HEK293 (cell line): ENCODE data around the gene PRM1.

Experiments
- CTCF ChIA-PET: fragments of 350-600 bp; formaldehyde crosslinking; extraction: SDS; loops from one replicate; lab custom pipeline; 2021; ENCODE audit warnings: antibody characterized with exemption; lab: Yijun Ruan, JAX
- POLR2A ChIA-PET: fragments of 300-600 bp; formaldehyde crosslinking; extraction: SDS; loops from one replicate; lab custom pipeline; 2020; ENCODE audit warnings: antibody characterized with exemption, inconsistent platforms; lab: Yijun Ruan, JAX
- H3K27ac ChIP-seq: fragments of 200-500 bp; sonication (Bioruptor generic); 2 replicates; pipeline ENCODE4 v1.5.1; 2014; ENCODE audit warnings: low read depth, low read length, control low read depth, inconsistent platforms; ENCODE audit errors: extremely low read depth
- H3K36me3 ChIP-seq, 2 experiments: fragments of 200-500 bp in 1 of 2; sonication (Bioruptor generic) in 1 of 2; 1 replicate in 1 of 2; 2 replicates in 1 of 2; pipeline ENCODE4 v1.5.1; 2014 to 2017; ENCODE audit warnings: inconsistent platforms in 2 of 2, low read length in 2 of 2; ENCODE audit not compliant: control insufficient read depth in 2 of 2, insufficient read depth in 1 of 2
- H3K4me1 ChIP-seq: fragments of 200-500 bp; sonication (Bioruptor generic); 2 replicates; pipeline ENCODE4 v1.5.1; 2014; ENCODE audit warnings: mild to moderate bottlenecking, low read length, inconsistent platforms; ENCODE audit not compliant: control insufficient read depth, insufficient read depth
- H3K4me3 ChIP-seq: 2 replicates; pipeline ENCODE4 v1.5.1; 2011; ENCODE audit warnings: low read depth, mild to moderate bottlenecking, control low read depth, low read length, moderate library complexity
- H3K9me3 ChIP-seq: fragments of 200-500 bp; sonication (Bioruptor generic); 2 replicates; pipeline ENCODE4 v1.5.1; 2014; ENCODE audit warnings: low read depth, low read length, inconsistent platforms; ENCODE audit not compliant: control insufficient read depth, insufficient read depth
- KLF10 ChIP-seq: fragments of 450-650 bp; IDR thresholded peaks from 2 replicates; pipeline ENCODE4 v1.5.1; 2018; ENCODE audit warnings: missing biosample characterization, mild to moderate bottlenecking, missing genetic modification characterization
- KLF9 ChIP-seq: fragments of 450-650 bp; formaldehyde crosslinking; IDR thresholded peaks from 2 replicates; pipeline ENCODE4 v1.5.1; 2016; ENCODE audit warnings: missing biosample characterization, missing genetic modification characterization, low read depth
- SALL2 ChIP-seq: fragments of 450-650 bp; formaldehyde crosslinking; IDR thresholded peaks from 2 replicates; pipeline ENCODE4 v1.5.0; 2017; ENCODE audit warnings: missing biosample characterization, mild to moderate bottlenecking, missing genetic modification characterization, borderline replicate concordance
- SP7 ChIP-seq: fragments of 450-650 bp; formaldehyde crosslinking; IDR thresholded peaks from 2 replicates; pipeline ENCODE4 v1.5.1; 2016; ENCODE audit warnings: missing biosample characterization, missing genetic modification characterization
- TCF7L2 ChIP-seq: IDR thresholded peaks from 2 replicates; pipeline ENCODE4 v1.6.1; 2011; ENCODE audit warnings: low read depth, mild to moderate bottlenecking, inconsistent platforms, low read length, moderate library complexity, borderline replicate concordance
- ZNF146 ChIP-seq: fragments of 450-650 bp; formaldehyde crosslinking; IDR thresholded peaks from 2 replicates; pipeline ENCODE4 v1.5.1; 2016; ENCODE audit warnings: missing biosample characterization, missing genetic modification characterization
- ZNF169 ChIP-seq: fragments of 450-650 bp; formaldehyde crosslinking; IDR thresholded peaks from 2 replicates; pipeline ENCODE4 v1.5.1; 2016; ENCODE audit warnings: missing biosample characterization, missing genetic modification characterization
- ZNF341 ChIP-seq: fragments of 450-650 bp; formaldehyde crosslinking; IDR thresholded peaks from 2 replicates; pipeline ENCODE4; 2016; ENCODE audit warnings: low read depth, missing biosample characterization, missing genetic modification characterization
- ZNF391 ChIP-seq: fragments of 450-650 bp; formaldehyde crosslinking; IDR thresholded peaks from 2 replicates; pipeline ENCODE4 v1.5.1; 2016; ENCODE audit warnings: low read depth, missing biosample characterization, missing genetic modification characterization, borderline replicate concordance
- ZNF664 ChIP-seq: fragments of 450-650 bp; formaldehyde crosslinking; IDR thresholded peaks from 2 replicates; pipeline ENCODE4 v1.5.1; 2016; ENCODE audit warnings: missing biosample characterization, missing genetic modification characterization
- ZNF837 ChIP-seq: fragments of 450-650 bp; formaldehyde crosslinking; IDR thresholded peaks from 2 replicates; pipeline ENCODE4 v1.5.1; 2016; ENCODE audit warnings: missing biosample characterization, missing genetic modification characterization
- ZSCAN30 ChIP-seq: fragments of 450-650 bp; IDR thresholded peaks from 2 replicates; pipeline ENCODE4 v1.5.1; 2018; ENCODE audit warnings: missing biosample characterization, mild to moderate bottlenecking, missing genetic modification characterization, moderate library complexity
- TF ChIP-seq, protein P1 (sequence below): sonication (generic); formaldehyde crosslinking; IDR thresholded peaks from 2 replicates; pipeline ENCODE4 v1.8.1; 2022; ENCODE audit warnings: mild to moderate bottlenecking, moderate library complexity, missing genetic modification reagents
- TF ChIP-seq, protein P2 (sequence below): fragments of 450-650 bp; formaldehyde crosslinking; IDR thresholded peaks from 2 replicates; pipeline ENCODE4 v1.5.0; 2017; ENCODE audit warnings: missing biosample characterization, missing genetic modification characterization, borderline replicate concordance
- TF ChIP-seq, protein P3 (sequence below): fragments of 450-650 bp; formaldehyde crosslinking; IDR thresholded peaks from 2 replicates; pipeline ENCODE4 v1.5.1; 2016; ENCODE audit warnings: missing biosample characterization, missing genetic modification characterization
- TF ChIP-seq, protein P4 (sequence below): fragments of 450-650 bp; formaldehyde crosslinking; IDR thresholded peaks from 2 replicates; pipeline ENCODE4 v1.5.1; 2016; ENCODE audit warnings: missing biosample characterization, missing genetic modification characterization
- TF ChIP-seq, protein P5 (sequence below): fragments of 450-650 bp; formaldehyde crosslinking; IDR thresholded peaks from 2 replicates; pipeline ENCODE4 v1.5.1; 2016; ENCODE audit warnings: missing biosample characterization, missing genetic modification characterization
- TF ChIP-seq, protein P6 (sequence below): fragments of 450-650 bp; formaldehyde crosslinking; IDR thresholded peaks from 2 replicates; pipeline ENCODE4 v1.5.1; 2016; ENCODE audit warnings: missing biosample characterization, missing genetic modification characterization, borderline replicate concordance

Gene PRM1

DNA sequence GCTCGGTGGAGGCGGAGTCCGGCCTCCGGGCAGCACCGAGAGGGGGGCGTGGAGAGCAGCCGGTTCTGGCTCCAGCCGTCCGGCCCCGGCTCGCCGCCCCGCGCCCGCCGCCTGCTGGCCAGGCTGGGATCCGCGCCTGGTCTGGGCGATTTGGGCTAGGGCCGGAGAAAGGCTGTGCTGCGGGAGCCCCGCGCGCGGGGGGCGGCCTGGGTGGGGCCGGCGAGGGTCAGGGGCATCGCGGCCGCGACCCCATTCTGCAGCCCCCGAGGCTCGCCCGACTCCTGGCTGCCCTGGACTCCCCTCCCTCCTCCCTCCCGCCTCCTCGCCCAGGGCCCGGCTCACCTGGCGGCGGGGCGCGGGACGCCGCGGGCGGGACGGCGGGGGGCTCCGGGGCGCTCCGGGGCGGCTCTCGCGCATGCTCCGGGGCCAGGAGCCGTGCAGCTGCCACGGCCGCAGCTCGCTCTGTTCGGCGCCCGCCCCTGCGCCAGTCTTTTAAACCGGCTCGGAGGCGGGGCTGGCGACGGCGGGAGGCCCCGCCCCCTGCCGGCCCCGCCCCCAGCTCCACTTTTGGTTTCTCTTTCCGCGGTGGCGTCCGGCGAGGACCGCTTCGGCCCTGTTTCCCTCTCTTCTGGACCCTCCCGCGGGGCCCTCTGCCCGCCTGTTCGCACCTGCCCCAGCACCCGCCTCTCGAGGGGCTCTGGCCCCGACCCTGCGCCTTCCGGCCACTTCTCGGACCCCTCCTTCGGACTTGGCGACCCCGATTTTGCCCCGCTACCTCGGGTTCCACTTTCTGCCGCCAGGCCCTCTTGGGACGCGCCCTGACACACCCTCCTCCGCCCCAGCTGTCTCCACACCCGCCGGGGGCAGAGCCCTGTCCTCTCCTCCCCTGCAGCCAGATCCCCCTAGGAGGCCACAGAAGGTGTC is 25.1 kb downstream of the PRM1 start, which contains the start of gene SOCS1 (continued):
- TF ChIP-seq, protein P1, sequence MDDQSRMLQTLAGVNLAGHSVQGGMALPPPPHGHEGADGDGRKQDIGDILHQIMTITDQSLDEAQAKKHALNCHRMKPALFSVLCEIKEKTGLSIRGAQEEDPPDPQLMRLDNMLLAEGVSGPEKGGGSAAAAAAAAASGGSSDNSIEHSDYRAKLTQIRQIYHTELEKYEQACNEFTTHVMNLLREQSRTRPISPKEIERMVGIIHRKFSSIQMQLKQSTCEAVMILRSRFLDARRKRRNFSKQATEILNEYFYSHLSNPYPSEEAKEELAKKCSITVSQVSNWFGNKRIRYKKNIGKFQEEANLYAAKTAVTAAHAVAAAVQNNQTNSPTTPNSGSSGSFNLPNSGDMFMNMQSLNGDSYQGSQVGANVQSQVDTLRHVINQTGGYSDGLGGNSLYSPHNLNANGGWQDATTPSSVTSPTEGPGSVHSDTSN (CRISPR knock-in tag), result peak; percentile 51; the same call in 1 of the 2 replicates
- TF ChIP-seq ZNF664 (tag by site-specific recombination) (no peak), ZSCAN30 (tag by site-specific recombination) (peak; percentile 7; the same call in 1 of the 2 replicates), ZNF341 (tag by site-specific recombination) (peak; percentile 57), ZNF146 (tag by site-specific recombination) (no peak), SALL2 (no peak), TCF7L2 (no peak), ZNF391 (tag by site-specific recombination) (peak; percentile 88; the same call in 1 of the 2 replicates)
- TF ChIP-seq, protein P2, sequence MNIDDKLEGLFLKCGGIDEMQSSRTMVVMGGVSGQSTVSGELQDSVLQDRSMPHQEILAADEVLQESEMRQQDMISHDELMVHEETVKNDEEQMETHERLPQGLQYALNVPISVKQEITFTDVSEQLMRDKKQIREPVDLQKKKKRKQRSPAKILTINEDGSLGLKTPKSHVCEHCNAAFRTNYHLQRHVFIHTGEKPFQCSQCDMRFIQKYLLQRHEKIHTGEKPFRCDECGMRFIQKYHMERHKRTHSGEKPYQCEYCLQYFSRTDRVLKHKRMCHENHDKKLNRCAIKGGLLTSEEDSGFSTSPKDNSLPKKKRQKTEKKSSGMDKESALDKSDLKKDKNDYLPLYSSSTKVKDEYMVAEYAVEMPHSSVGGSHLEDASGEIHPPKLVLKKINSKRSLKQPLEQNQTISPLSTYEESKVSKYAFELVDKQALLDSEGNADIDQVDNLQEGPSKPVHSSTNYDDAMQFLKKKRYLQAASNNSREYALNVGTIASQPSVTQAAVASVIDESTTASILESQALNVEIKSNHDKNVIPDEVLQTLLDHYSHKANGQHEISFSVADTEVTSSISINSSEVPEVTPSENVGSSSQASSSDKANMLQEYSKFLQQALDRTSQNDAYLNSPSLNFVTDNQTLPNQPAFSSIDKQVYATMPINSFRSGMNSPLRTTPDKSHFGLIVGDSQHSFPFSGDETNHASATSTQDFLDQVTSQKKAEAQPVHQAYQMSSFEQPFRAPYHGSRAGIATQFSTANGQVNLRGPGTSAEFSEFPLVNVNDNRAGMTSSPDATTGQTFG (tag by site-specific recombination), result no peak
- TF ChIP-seq, protein P3, sequence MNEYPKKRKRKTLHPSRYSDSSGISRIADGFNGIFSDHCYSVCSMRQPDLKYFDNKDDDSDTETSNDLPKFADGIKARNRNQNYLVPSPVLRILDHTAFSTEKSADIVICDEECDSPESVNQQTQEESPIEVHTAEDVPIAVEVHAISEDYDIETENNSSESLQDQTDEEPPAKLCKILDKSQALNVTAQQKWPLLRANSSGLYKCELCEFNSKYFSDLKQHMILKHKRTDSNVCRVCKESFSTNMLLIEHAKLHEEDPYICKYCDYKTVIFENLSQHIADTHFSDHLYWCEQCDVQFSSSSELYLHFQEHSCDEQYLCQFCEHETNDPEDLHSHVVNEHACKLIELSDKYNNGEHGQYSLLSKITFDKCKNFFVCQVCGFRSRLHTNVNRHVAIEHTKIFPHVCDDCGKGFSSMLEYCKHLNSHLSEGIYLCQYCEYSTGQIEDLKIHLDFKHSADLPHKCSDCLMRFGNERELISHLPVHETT (tag by site-specific recombination), result 0 out of 2 replicates have a peak, but pooled peaks have one; percentile 38
- TF ChIP-seq, protein P4, sequence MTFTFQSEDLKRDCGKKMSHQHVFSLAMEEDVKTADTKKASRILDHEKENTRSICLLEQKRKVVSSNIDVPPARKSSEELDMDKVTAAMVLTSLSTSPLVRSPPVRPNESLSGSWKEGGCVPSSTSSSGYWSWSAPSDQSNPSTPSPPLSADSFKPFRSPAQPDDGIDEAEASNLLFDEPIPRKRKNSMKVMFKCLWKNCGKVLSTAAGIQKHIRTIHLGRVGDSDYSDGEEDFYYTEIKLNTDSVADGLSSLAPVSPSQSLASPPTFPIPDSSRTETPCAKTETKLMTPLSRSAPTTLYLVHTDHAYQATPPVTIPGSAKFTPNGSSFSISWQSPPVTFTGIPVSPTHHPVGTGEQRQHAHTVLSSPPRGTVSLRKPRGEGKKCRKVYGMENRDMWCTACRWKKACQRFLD, result no peak
- TF ChIP-seq, all 188 proteins: peak for 61

DNA sequence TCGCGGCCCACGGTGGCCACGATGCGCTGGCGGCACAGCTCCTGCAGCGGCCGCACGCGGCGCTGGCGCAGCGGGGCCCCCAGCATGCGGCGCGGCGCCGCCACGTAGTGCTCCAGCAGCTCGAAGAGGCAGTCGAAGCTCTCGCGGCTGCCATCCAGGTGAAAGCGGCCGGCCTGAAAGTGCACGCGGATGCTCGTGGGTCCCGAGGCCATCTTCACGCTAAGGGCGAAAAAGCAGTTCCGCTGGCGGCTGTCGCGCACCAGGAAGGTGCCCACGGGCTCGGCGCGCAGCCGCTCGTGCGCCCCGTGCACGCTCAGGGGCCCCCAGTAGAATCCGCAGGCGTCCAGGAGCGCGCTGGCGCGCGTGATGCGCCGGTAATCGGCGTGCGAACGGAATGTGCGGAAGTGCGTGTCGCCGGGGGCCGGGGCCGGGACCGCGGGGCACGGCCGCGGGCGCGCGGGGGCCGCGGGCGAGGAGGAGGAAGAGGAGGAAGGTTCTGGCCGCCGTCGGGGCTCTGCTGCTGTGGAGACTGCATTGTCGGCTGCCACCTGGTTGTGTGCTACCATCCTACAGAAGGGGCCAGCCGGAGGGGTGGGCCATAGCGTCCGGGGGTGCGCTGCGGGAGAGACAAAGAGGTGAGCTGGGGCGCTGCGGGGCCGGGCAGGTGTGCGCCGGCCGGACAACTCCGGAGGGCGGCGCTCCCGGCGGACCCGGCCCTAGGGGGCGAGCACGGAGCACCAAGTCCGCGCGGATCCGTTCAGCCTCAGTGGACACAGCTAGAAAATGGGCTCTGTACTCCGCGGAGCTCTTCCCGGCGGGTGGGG is 26.0 kb downstream of the PRM1 start:
- POLR2A ChIA-PET, result interaction anchor here (0.5 to 2.5 kb wide), 54 partner anchors 11 to 584 kb away, joined by 3 to 19 read pairs (median 4); partner anchors contain the start of genes CLEC16A, DEXI, PRM2 and PRM3
- Histone ChIP-seq H3K4me1 (peaks cover 5% of the 10 kb centered on the region; the same call in 1 of the 2 replicates), H3K27ac (no peak overlapping the region), H3K36me3 (no peaks in the 10 kb centered on the region), H3K9me3 (no peaks in the 10 kb centered on the region), H3K4me3 (peak overlapping the region; percentile 54)
- CTCF ChIA-PET, result interaction anchor here (0.5 to 6.8 kb wide), 30 partner anchors 9 to 1215 kb away, joined by 3 to 58 read pairs (median 4); partner anchors contain the start of gene CLEC16A
- TF ChIP-seq ZNF169 (tag by site-specific recombination), result no peak
- TF ChIP-seq, protein P5, sequence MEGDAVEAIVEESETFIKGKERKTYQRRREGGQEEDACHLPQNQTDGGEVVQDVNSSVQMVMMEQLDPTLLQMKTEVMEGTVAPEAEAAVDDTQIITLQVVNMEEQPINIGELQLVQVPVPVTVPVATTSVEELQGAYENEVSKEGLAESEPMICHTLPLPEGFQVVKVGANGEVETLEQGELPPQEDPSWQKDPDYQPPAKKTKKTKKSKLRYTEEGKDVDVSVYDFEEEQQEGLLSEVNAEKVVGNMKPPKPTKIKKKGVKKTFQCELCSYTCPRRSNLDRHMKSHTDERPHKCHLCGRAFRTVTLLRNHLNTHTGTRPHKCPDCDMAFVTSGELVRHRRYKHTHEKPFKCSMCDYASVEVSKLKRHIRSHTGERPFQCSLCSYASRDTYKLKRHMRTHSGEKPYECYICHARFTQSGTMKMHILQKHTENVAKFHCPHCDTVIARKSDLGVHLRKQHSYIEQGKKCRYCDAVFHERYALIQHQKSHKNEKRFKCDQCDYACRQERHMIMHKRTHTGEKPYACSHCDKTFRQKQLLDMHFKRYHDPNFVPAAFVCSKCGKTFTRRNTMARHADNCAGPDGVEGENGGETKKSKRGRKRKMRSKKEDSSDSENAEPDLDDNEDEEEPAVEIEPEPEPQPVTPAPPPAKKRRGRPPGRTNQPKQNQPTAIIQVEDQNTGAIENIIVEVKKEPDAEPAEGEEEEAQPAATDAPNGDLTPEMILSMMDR, result peak; percentile 88
- TF ChIP-seq KLF10 (tag by site-specific recombination), result peak; percentile 14; the same call in 1 of the 2 replicates
- 0 out of 2 replicates have a peak, but pooled peaks have one; percentile 24 for TF ChIP-seq SP7 (tag by site-specific recombination)
- TF ChIP-seq, protein P6, sequence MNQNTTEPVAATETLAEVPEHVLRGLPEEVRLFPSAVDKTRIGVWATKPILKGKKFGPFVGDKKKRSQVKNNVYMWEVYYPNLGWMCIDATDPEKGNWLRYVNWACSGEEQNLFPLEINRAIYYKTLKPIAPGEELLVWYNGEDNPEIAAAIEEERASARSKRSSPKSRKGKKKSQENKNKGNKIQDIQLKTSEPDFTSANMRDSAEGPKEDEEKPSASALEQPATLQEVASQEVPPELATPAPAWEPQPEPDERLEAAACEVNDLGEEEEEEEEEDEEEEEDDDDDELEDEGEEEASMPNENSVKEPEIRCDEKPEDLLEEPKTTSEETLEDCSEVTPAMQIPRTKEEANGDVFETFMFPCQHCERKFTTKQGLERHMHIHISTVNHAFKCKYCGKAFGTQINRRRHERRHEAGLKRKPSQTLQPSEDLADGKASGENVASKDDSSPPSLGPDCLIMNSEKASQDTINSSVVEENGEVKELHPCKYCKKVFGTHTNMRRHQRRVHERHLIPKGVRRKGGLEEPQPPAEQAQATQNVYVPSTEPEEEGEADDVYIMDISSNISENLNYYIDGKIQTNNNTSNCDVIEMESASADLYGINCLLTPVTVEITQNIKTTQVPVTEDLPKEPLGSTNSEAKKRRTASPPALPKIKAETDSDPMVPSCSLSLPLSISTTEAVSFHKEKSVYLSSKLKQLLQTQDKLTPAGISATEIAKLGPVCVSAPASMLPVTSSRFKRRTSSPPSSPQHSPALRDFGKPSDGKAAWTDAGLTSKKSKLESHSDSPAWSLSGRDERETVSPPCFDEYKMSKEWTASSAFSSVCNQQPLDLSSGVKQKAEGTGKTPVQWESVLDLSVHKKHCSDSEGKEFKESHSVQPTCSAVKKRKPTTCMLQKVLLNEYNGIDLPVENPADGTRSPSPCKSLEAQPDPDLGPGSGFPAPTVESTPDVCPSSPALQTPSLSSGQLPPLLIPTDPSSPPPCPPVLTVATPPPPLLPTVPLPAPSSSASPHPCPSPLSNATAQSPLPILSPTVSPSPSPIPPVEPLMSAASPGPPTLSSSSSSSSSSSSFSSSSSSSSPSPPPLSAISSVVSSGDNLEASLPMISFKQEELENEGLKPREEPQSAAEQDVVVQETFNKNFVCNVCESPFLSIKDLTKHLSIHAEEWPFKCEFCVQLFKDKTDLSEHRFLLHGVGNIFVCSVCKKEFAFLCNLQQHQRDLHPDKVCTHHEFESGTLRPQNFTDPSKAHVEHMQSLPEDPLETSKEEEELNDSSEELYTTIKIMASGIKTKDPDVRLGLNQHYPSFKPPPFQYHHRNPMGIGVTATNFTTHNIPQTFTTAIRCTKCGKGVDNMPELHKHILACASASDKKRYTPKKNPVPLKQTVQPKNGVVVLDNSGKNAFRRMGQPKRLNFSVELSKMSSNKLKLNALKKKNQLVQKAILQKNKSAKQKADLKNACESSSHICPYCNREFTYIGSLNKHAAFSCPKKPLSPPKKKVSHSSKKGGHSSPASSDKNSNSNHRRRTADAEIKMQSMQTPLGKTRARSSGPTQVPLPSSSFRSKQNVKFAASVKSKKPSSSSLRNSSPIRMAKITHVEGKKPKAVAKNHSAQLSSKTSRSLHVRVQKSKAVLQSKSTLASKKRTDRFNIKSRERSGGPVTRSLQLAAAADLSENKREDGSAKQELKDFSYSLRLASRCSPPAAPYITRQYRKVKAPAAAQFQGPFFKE (tag by site-specific recombination), result no peak
- TF ChIP-seq KLF9 (tag by site-specific recombination), result peak; percentile 77
- no peak for TF ChIP-seq ZNF837 (tag by site-specific recombination)
